NCI-H2029 (cell line): ENCODE results near the gene OSBPL3.
"Not testable (repeated sequence)": the region's sequence is repeated elsewhere in the genome, so short reads cannot be mapped to it uniquely, and the experiment has no call there.

Experiments
- DNase-seq: peaks from one replicate; lab custom pipeline; 2025; lab: John Stamatoyannopoulos, UW

The OSBPL3 gene

DNA sequence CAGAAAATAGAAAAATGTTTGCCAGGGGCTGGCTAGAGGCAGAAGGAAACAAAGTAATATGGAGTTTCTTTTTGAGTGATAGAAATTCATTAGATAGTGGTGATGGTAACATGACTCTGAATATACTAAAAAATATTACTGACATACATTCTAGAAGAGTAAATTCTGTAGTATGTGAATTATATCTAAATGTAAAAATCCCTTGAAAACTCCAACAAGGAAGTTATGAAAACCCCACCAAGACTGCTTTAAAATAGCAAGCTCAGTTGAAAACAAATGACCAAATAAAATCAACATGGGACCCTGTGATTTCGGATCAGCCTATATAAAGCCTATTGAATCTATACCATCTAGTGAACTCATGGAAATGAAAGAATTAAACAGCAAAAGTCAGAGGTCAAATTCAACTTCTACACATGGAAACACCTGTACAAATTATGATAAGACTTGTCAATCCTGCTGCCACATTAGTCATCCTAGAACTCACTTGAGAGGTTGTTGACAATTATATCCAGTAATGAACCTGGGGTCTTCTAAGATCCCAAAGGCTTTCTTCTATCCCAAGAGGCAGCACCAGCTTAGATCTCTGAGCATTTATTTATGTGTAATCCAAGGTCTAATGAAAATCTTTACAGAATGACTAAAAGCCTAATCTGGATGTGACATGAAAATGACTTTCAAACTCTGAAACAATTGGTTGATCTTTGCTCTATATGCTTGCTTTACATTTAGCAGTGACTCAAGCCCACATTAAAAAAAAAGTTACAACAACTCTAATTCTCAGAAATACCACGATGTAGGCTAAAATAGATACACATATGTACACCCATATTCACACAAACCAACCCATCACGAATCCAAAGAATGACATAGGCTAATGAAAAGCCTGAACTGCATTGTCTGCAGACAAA is 59.3 kb downstream of the OSBPL3 start:
- DNase-seq, result no peak

DNA sequence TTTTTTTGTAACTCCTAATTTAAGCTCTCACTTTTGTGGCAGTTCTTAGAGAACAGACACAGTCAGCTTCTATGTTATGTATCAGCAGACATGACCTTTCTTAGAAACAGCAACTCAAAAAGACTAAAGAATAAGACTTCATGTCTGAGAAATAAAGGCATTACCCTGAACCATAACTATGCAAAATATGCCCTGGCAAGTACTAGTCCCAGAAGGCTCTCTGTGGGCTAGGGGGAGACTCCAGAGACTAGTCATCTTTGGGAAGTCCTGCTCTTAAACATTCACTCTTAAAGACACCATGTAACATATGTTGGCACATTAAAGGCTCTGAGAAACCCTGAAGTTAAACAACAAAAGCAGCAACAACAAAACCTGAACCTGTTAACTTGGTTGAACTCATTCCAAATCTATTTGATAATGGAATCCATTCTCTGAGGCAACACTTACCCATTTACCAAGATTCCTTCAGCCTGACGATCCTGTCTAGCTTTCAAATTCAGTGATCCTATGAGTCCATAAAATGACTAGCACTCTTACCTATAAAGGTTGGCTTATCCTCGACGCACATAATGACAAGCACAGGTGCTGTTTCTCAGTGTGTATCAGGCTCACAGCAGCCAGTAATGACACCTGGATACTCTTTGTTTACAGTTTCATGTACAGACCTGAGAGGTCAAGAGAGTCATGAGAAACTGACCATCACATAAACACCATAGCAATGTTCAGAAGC is 62.3 kb downstream of the OSBPL3 start:
- no peak for DNase-seq

- no peak for DNase-seq
These were observed 63.4 kb downstream of the OSBPL3 start for GRCh38 chr7:24916463-24917040.

- DNase-seq, result no peak
These were observed 65.5 kb downstream of the OSBPL3 start for GRCh38 chr7:24914465-24914859.

DNA sequence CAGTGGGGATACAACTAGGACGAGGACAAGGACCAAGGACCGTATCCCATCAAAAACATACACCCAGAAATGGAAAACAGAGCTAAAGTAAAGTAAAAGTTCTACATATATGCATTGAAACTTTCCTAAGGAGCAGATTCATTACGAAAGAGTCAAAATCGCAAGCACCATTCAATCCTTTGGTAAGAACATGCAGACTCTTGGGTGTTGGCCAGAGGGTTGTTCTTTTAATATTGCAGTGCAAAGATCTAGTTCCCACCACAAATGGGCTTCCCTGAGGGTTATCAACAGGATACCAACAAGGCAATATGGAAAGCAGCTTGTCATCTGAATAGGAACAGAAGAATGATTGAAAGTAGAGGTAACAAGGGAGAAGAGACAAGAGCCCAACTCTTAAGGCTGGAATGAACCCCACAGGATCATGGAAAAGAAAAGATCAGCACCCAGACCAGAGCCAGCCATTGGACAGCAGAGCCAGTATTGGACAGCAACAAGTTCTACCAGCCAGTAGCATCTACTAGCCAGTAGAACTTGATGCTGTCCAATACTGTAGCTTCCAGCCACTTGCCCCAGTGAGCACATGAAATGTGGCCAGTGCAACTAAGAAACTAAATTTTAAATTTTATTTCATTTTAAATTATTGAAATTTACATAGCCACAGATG is 66.0 kb downstream of the OSBPL3 start:
- no peak for DNase-seq

GRCh38 chr7:24912874-24913514 is 67.0 kb downstream of the OSBPL3 start:
- no peak for DNase-seq

GRCh38 chr7:24912424-24912823 is 67.6 kb downstream of the OSBPL3 start:
- DNase-seq, result no peak

DNA sequence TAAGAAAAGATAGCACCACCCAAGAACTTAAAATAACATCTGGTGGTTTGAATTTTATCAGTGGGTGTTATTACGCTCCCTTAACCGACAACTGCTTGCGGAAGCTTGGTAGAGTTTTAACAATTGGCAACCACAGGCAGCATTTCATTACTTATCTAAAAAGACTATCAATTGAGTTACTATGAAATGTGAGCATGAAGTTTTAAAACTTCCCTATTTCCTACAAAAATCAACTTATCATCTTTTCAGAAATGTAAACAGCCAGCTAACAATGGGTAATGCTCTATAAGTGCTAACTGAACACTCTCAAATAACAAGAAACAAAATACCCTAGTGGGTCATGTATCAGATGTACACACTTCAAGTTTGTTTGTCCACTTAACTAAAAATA is 68.8 kb downstream of the OSBPL3 start:
- peak; percentile 41 for DNase-seq

DNA sequence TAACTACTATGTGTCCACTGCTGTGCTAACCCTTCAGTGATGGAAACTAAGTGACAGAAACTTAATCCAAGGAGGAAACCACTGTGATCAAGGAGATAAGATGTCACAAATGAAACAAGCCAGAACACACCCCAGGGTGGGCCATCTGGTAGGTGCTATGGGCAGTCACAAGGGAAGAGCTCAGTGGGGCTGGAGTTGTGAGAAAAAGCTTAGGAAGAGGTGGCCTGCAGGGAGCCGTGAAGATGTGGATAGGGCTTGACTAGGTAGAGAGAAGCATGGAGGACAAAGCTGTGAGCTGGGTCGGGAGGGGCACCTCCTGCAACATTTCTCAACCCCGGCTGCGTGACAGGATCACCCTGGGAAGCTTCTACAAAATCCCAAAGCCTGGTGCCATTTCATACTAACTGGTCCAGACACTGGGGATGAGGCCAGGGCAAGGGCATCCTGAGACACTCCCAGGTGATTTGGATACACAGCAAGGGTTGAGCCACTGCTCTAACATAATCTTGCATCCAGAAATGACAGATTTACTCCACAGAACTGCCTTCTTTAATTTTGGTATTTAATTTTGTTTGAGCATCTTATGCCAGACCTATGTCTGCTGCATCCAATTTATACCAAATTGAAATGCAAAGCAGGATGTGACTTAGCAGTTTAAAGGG is 69.3 kb downstream of the OSBPL3 start:
- no peak for DNase-seq

GRCh38 chr7:24908727-24909126 is 71.3 kb downstream of the OSBPL3 start:
- no peak for DNase-seq

- DNase-seq, result no peak
These were observed 71.8 kb downstream of the OSBPL3 start for GRCh38 chr7:24908166-24908565.

DNA sequence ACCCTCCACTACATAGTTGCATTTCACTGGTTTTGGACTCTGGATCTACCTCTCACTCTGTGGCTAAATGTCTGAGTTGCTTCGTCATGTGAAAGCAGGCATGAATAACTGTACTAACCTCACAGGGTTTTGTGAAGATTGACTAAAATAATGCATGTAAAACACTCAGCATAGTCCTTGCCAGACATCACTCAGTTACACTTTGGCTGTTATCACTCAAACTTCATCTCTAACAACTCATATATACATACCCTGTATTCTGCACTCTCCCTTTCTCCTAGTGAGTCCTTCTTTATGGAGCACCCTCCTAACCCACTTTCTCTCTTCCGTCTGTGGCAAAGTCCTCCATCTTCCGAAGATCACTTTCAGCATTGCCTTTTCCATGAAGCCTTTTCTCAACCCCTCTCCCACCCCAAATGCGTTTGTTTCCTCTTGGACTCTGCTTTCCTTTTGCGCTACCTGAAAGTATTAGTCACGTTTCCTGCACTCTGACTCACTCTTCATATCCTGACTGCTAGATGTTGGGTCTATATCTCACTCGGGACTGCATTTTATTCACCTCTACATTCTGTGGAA is 72.6 kb downstream of the OSBPL3 start:
- DNase-seq, result no peak

- DNase-seq, result no peak
These were observed 73.8 kb downstream of the OSBPL3 start for GRCh38 chr7:24905996-24906770.

- DNase-seq, result not testable (repeated sequence)
These were observed 76.0 kb downstream of the OSBPL3 start for GRCh38 chr7:24903992-24904391.

- no peak for DNase-seq
These were observed 76.4 kb downstream of the OSBPL3 start for GRCh38 chr7:24903559-24903958.

DNA sequence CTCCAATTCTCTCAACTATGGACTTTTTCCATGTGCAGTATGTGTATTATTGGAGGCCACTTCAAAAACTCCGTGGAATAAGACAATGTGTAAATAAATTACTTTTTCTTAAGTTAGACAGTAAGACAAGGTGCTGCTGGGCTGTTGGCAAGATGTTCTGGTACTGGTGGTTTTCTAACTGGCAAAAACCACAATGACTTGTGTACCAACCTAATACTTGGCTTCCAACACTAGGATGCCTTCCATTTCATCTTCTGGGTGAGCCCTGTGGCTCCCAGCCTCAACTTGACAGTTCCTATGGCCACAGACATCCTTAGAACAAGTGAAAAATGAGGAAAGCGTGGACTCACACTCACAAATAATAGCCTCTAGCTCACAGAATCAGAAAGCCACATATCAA is 77.0 kb downstream of the OSBPL3 start:
- no peak for DNase-seq

DNA sequence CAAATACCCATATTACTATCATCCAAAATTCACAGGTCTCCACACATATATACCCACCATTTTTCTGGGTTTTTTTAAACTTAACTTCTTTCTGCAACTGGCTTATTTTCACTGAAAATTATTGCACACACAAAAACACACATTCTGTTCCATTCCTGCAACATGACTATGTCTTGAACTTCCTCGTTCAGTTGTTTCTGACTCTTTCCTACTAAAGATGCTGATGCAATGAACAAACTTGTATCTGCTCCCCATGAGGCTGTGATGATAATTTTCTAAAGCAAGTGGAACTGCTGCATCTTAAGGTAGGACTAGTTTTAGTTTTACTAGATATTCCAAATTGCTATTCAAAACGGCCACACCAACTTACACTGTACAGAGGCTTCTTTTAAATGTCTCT is 77.7 kb downstream of the OSBPL3 start:
- no peak for DNase-seq

- DNase-seq, result no peak
These were observed 80.1 kb downstream of the OSBPL3 start for GRCh38 chr7:24899905-24900304.

GRCh38 chr7:24899161-24899560 is 80.8 kb downstream of the OSBPL3 start:
- no peak for DNase-seq

DNA sequence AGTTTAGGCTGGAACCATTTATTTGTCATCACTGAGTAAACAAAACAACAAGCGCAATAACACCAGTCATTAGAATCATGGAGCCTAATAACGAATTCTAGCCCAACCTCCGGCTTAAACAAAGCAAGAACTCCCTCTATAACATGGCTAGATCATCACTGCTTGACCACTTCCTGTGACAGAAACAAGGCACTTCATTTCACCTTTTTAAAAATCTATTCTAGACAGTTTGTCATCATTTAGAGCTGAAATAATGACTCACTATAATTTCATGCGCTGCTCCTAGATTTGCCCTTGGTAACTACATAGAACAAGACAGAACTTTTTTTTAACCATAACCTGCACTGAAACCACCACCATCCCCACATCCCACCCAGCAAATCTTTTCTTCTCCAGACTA is 81.3 kb downstream of the OSBPL3 start:
- DNase-seq, result no peak
